B cell (primary cell): ENCODE data around the gene APLF. TPM values are rescaled to one million over a fixed set of nuclear protein-coding genes. Genes with fewer than 3 reads are reported as not detected.

ENCODE experiments used
- ATAC-seq: fragments of 200-7000 bp; cut with Tn5 transposase; one replicate; pipeline ENCODE4 v1.10.0; 2021; ENCODE audit warnings: low read depth, mild to moderate bottlenecking, moderate number of reproducible peaks, moderate library complexity
- CTCF ChIA-PET: fragments of 350-600 bp; sonication (Branson Sonifier 250); formaldehyde crosslinking; loops from one replicate; lab custom pipeline; 2021; ENCODE audit warnings: antibody characterized with exemption, inconsistent platforms; lab: Charles Lee
- POLR2A ChIA-PET: fragments of 350-600 bp; sonication (Branson Sonifier 250); formaldehyde crosslinking; loops from one replicate; lab custom pipeline; 2021; ENCODE audit warnings: antibody characterized with exemption; lab: Charles Lee
- DNase-seq: peaks from one replicate; pipeline ENCODE4 v3.0.0; 2013
- H2AFZ ChIP-seq: 2 replicates; pipeline ENCODE4 v1.6.1; 2012; ENCODE audit warnings: mild to moderate bottlenecking, low read depth, low read length; ENCODE audit not compliant: insufficient read depth, poor library complexity, severe bottlenecking
- H3K27ac ChIP-seq, 2 donors: 1 replicate in 1 of 2; 2 replicates in 1 of 2; pipeline ENCODE4 v1.5.1; 2012 to 2013; ENCODE audit warnings: low read length in 2 of 2, mild to moderate bottlenecking in 2 of 2, moderate library complexity in 1 of 2
- H3K27me3 ChIP-seq, 4 experiments: fragments of 200-600 bp in 1 of 4; sonication (generic) in 1 of 4; replicated peaks in 1 of 4; 1 replicate in 2 of 4; 2 replicates in 2 of 4; pipeline versions ENCODE4 v1.6.1 to v1.7.0; 2013 to 2016; ENCODE audit warnings: low read length in 3 of 4, mild to moderate bottlenecking in 2 of 4, mixed read lengths in 1 of 4, moderate library complexity in 1 of 4; ENCODE audit not compliant: insufficient read depth in 4 of 4, control insufficient read depth in 3 of 4; ENCODE audit errors: control extremely low read depth in 1 of 4
- H3K36me3 ChIP-seq, 2 experiments: replicated peaks in 1 of 2; 1 replicate in 1 of 2; 2 replicates in 1 of 2; pipeline versions ENCODE4 v1.6.1 to v1.7.1; 2013; ENCODE audit warnings: low read length in 1 of 2; ENCODE audit not compliant: insufficient read depth in 2 of 2, control insufficient read depth in 1 of 2; ENCODE audit errors: control extremely low read depth in 1 of 2, extremely low read depth in 1 of 2
- H3K4me1 ChIP-seq, 2 donors: fragments of 200-600 bp in 1 of 2; sonication (generic) in 1 of 2; 1 replicate in 1 of 2; 2 replicates in 1 of 2; pipeline versions ENCODE4 v1.5.1 to v1.6.1; 2013 to 2017; ENCODE audit warnings: low read length in 2 of 2; ENCODE audit not compliant: control insufficient read depth in 2 of 2, insufficient read depth in 2 of 2
- H3K4me2 ChIP-seq: replicated peaks from 2 replicates; pipeline ENCODE3; 2012; ENCODE audit warnings: mild to moderate bottlenecking, low read depth, low read length; ENCODE audit not compliant: poor library complexity, severe bottlenecking
- H3K4me3 ChIP-seq, 5 experiments: fragments of 200-600 bp in 1 of 5; sonication (generic) in 1 of 5; 1 replicate in 3 of 5; 2 replicates in 2 of 5; pipeline versions ENCODE4 v1.5.1 to v1.7.0; 2011 to 2016; ENCODE audit warnings: low read length in 4 of 5, mild to moderate bottlenecking in 4 of 5, low read depth in 2 of 5, control low read depth in 1 of 5, moderate library complexity in 1 of 5; ENCODE audit not compliant: insufficient read depth in 1 of 5; ENCODE audit errors: control extremely low read depth in 1 of 5, extremely low read depth in 1 of 5
- H3K79me2 ChIP-seq: fragments of 200-600 bp; sonication (generic); one replicate; pipeline ENCODE4 v1.6.0; 2016; ENCODE audit warnings: low read length; ENCODE audit not compliant: control insufficient read depth, insufficient read depth
- H3K9ac ChIP-seq: fragments of 200-600 bp; sonication (generic); 2 replicates; pipeline ENCODE4 v1.6.1; 2017; ENCODE audit warnings: mild to moderate bottlenecking, low read length, moderate library complexity
- H3K9me3 ChIP-seq, 3 donors: one replicate each; pipeline versions ENCODE4 v1.6.1 to v1.7.1; 2013; ENCODE audit warnings: low read length in 2 of 3; ENCODE audit not compliant: control insufficient read depth in 2 of 3, insufficient read depth in 1 of 3; ENCODE audit errors: control extremely low read depth in 1 of 3
- H4K20me1 ChIP-seq: 2 replicates; pipeline ENCODE4 v1.6.0; 2012; ENCODE audit warnings: mild to moderate bottlenecking, low read length; ENCODE audit not compliant: insufficient read depth, control insufficient read depth, poor library complexity, severe bottlenecking
- H3K27ac Mint-ChIP-seq: one replicate; pipeline ENCODE4 v1.8.0; 2021; ENCODE audit warnings: mixed read lengths
- H3K27me3 Mint-ChIP-seq: one replicate; pipeline ENCODE4 v1.8.0; 2021; ENCODE audit warnings: mixed read lengths
- H3K4me1 Mint-ChIP-seq: one replicate; pipeline ENCODE4 v1.8.0; 2021; ENCODE audit warnings: mixed read lengths
- H3K4me3 Mint-ChIP-seq: one replicate; pipeline ENCODE4 v1.8.0; 2021; ENCODE audit warnings: mixed read lengths
- H3K9me3 Mint-ChIP-seq: one replicate; pipeline ENCODE4 v1.8.0; 2022; ENCODE audit warnings: mixed read lengths; ENCODE audit not compliant: insufficient read depth
- EZH2 ChIP-seq: IDR thresholded peaks from 2 replicates; pipeline ENCODE4 v1.6.1; 2012; ENCODE audit warnings: borderline replicate concordance, low read depth, mild to moderate bottlenecking, moderate library complexity, low read length; ENCODE audit not compliant: insufficient read depth, poor library complexity, severe bottlenecking
- WGBS: methylation state at CpG from one replicate; pipeline ENCODE4 v1.1.5; 2013; ENCODE audit warnings: missing lambda C conversion rate; ENCODE audit not compliant: insufficient coverage; 5-methylcytosine and 5-hydroxymethylcytosine counted together
- intact Hi-C: fragments of 100-400 bp; cut with micrococcal nuclease; formaldehyde crosslinking; loops from one replicate; pipeline ENCODE4 v1.10.0; 2022
- polyA plus RNA-seq: library from polyadenylated mRNA; depleted of rRNA; stranded (reverse); fragments of >200 nt; gene quantifications from 2 replicates; pipeline ENCODE4 v1.2.3, GENCODE V29; 2012
- total RNA-seq, 2 donors: library from RNA; stranded (reverse); fragments of 120-200 nt in 1 of 2; gene quantifications; 1 replicate in 1 of 2; 2 replicates in 1 of 2; pipeline versions ENCODE4 v1.2.3 to v1.2.4, GENCODE V29; 2013 to 2022
- TF ChIP-seq, protein P1 (sequence below): fragments of 200-600 bp; IDR thresholded peaks from one replicate; pipeline ENCODE4 v1.8.0; 2022; ENCODE audit warnings: antibody characterized with exemption, mild to moderate bottlenecking

APLF gene
- total and polyA plus RNA-seq, 2 donors (not counting 1 experiment from before 2014, with no cell fraction given) = 1.3 to 6.3 TPM

DNA sequence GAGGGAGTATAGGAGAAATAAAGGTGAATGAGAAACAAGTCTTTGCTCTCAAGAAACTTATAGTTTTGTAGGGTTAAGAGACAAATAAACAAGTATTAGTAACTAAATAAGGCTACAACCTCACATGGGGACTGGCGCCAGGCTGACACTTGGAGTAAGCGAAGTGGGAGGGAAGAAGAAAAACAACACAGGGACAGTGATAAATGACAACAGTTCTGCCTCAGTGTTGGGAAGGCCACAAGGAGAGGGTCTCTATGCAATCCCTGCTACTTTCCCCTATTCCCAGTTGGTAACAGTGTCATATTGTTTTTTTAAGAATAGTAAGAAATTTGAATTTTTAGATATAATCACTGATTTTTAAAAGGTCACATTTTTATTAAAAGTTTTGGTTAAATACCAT is 4.0 kb downstream of the APLF start:
- Histone ChIP-seq H4K20me1 (no peaks in the 10 kb centered on the region), H3K36me3 (no peaks in the 10 kb centered on the region), H3K9ac (no peak overlapping the region), H3K27me3 (no peaks in the 10 kb centered on the region), H3K27ac (no peak overlapping the region), H3K4me3 (no peak overlapping the region), H3K9me3 (no peaks in the 10 kb centered on the region), H3K4me1 (peaks cover 5 to 9% of the 10 kb centered on the region in 2 donors), H2AFZ (no peak overlapping the region), H3K4me2 (no peak overlapping the region), H3K79me2 (peaks cover 24% of the 10 kb centered on the region)
- DNase-seq (no peak), ATAC-seq (no peak)
- intact Hi-C loops = no loop called here
- WGBS = no CpG with 5 or more reads among the region's 2 CpGs
- no peaks in the 10 kb centered on the region for H3K27me3 Mint-ChIP-seq
- ChIA-PET CTCF (interaction anchor here (1.2 kb wide), 1 partner anchor 8 kb away, joined by 3 read pairs; no protein-coding TSS in a partner anchor), POLR2A (no interaction called here)
- no peak overlapping the region for H3K27ac Mint-ChIP-seq
- no peaks in the 10 kb centered on the region for H3K9me3 Mint-ChIP-seq
- H3K4me3 Mint-ChIP-seq = no peak overlapping the region
- no peak for TF ChIP-seq EZH2
- TF ChIP-seq, protein P1, sequence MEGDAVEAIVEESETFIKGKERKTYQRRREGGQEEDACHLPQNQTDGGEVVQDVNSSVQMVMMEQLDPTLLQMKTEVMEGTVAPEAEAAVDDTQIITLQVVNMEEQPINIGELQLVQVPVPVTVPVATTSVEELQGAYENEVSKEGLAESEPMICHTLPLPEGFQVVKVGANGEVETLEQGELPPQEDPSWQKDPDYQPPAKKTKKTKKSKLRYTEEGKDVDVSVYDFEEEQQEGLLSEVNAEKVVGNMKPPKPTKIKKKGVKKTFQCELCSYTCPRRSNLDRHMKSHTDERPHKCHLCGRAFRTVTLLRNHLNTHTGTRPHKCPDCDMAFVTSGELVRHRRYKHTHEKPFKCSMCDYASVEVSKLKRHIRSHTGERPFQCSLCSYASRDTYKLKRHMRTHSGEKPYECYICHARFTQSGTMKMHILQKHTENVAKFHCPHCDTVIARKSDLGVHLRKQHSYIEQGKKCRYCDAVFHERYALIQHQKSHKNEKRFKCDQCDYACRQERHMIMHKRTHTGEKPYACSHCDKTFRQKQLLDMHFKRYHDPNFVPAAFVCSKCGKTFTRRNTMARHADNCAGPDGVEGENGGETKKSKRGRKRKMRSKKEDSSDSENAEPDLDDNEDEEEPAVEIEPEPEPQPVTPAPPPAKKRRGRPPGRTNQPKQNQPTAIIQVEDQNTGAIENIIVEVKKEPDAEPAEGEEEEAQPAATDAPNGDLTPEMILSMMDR = no peak
- H3K4me1 Mint-ChIP-seq = peaks cover 16% of the 10 kb centered on the region

DNA sequence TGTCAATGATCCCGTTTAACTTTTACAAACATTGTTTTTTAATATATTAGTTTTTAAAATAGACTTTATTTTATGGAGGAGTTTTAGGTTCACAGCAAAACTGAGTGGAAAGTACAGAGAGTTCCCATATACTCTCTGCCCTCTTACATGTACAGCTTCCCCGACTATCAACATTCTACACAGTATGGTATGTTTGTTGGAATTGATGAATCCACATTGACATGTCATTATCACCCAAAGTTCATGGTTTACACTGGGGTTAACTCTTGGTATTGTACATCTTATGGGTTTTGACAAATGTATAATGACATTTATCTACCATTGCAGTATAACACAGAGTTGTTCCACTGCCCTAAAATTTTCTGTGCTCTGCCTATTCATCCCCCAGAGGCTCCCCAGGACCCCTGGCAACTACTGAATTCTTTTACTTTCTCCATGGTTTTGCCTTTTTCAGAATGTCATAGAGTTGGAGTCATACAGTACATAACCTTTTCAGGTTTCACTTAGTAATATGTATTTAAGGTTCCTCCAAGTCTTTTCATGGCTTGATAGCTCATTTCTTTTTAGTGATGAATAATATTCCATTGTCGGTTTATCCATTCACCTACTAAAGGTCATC is 5.5 kb downstream of the APLF start:
- Mint-ChIP-seq H3K4me3 (no peak overlapping the region), H3K27ac (no peak overlapping the region), H3K4me1 (peaks cover 9% of the 10 kb centered on the region), H3K27me3 (no peaks in the 10 kb centered on the region), H3K9me3 (no peaks in the 10 kb centered on the region)
- POLR2A ChIA-PET = no interaction called here
- WGBS = no CpG with 5 or more reads among the region's 3 CpGs
- Histone ChIP-seq H3K27me3 (no peaks in the 10 kb centered on the region), H3K27ac (no peak overlapping the region), H2AFZ (no peak overlapping the region), H3K79me2 (peaks cover 21% of the 10 kb centered on the region), H3K4me3 (no peak overlapping the region), H3K4me1 (peaks cover 3% of the 10 kb centered on the region in 2 donors), H3K36me3 (no peaks in the 10 kb centered on the region), H3K9me3 (no peaks in the 10 kb centered on the region), H4K20me1 (no peaks in the 10 kb centered on the region), H3K4me2 (no peak overlapping the region), H3K9ac (no peak overlapping the region)
- TF ChIP-seq EZH2 = no peak
- TF ChIP-seq, protein P1 = no peak
- DNase-seq = no peak
- ATAC-seq = no peak
- CTCF ChIA-PET = interaction anchor here (1.4 kb wide), 1 partner anchor 452 kb away, joined by 7 read pairs; no protein-coding TSS in a partner anchor
- intact Hi-C loops = no loop called here
